Measurements from ENCODE around the gene UGT1A8.

DNA sequence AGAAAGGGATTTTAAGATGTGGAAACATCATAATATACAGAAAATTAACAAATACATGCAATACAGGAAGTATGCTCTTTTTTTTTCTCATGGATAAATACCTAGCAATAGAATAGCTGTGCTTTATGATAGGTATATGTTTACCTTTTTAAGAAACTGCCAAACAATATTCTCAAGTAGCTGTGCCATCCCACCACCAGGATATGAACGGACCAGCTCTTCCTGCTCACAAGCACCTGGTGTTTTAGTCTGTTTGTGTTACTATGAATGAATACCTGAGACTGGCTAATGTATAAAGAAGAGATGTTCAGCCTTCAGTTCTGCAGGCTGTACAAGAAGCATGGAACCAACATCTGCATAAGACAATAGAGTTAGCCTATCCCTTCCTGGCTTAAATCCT is 19.9 kb upstream of the UGT1A8 start:
- TF ChIP-seq, protein P1, sequence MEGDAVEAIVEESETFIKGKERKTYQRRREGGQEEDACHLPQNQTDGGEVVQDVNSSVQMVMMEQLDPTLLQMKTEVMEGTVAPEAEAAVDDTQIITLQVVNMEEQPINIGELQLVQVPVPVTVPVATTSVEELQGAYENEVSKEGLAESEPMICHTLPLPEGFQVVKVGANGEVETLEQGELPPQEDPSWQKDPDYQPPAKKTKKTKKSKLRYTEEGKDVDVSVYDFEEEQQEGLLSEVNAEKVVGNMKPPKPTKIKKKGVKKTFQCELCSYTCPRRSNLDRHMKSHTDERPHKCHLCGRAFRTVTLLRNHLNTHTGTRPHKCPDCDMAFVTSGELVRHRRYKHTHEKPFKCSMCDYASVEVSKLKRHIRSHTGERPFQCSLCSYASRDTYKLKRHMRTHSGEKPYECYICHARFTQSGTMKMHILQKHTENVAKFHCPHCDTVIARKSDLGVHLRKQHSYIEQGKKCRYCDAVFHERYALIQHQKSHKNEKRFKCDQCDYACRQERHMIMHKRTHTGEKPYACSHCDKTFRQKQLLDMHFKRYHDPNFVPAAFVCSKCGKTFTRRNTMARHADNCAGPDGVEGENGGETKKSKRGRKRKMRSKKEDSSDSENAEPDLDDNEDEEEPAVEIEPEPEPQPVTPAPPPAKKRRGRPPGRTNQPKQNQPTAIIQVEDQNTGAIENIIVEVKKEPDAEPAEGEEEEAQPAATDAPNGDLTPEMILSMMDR (conservative IDR thresholded peaks at IDR 0.05; ENCODE audit: low read depth in 2 of 2): no peak
- TF ChIP-seq CREB1 (CRISPR knock-in tag; IDR thresholded peaks at IDR 0.05; ENCODE audit: low read depth): no peak
- no peak for TF ChIP-seq POLR2AphosphoS5 (IDR thresholded peaks at IDR 0.05; ENCODE audit: low read depth)
- TF ChIP-seq, protein P2, sequence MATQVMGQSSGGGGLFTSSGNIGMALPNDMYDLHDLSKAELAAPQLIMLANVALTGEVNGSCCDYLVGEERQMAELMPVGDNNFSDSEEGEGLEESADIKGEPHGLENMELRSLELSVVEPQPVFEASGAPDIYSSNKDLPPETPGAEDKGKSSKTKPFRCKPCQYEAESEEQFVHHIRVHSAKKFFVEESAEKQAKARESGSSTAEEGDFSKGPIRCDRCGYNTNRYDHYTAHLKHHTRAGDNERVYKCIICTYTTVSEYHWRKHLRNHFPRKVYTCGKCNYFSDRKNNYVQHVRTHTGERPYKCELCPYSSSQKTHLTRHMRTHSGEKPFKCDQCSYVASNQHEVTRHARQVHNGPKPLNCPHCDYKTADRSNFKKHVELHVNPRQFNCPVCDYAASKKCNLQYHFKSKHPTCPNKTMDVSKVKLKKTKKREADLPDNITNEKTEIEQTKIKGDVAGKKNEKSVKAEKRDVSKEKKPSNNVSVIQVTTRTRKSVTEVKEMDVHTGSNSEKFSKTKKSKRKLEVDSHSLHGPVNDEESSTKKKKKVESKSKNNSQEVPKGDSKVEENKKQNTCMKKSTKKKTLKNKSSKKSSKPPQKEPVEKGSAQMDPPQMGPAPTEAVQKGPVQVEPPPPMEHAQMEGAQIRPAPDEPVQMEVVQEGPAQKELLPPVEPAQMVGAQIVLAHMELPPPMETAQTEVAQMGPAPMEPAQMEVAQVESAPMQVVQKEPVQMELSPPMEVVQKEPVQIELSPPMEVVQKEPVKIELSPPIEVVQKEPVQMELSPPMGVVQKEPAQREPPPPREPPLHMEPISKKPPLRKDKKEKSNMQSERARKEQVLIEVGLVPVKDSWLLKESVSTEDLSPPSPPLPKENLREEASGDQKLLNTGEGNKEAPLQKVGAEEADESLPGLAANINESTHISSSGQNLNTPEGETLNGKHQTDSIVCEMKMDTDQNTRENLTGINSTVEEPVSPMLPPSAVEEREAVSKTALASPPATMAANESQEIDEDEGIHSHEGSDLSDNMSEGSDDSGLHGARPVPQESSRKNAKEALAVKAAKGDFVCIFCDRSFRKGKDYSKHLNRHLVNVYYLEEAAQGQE (IDR thresholded peaks at IDR 0.05; ENCODE audit: unreplicated experiment): no peak
- no peak for TF ChIP-seq EZH2 (IDR thresholded peaks at IDR 0.05; ENCODE audit: low read depth, unreplicated experiment)
- no peak for TF ChIP-seq EZH2phosphoT487 (IDR thresholded peaks at IDR 0.05; ENCODE audit: unreplicated experiment)
- TF ChIP-seq JUNB (IDR thresholded peaks at IDR 0.05; ENCODE audit: unreplicated experiment): no peak
- no peak for TF ChIP-seq ZNF114 (CRISPR knock-in tag; IDR thresholded peaks at IDR 0.05)
- no peak for TF ChIP-seq ZNF331 (CRISPR knock-in tag; IDR thresholded peaks at IDR 0.05; ENCODE audit: low read depth)
- no peak for TF ChIP-seq ETS1 (IDR thresholded peaks at IDR 0.05)
- TF ChIP-seq STAT1 (IDR thresholded peaks at IDR 0.05; ENCODE audit: unreplicated experiment): no peak
- TF ChIP-seq, protein P3, sequence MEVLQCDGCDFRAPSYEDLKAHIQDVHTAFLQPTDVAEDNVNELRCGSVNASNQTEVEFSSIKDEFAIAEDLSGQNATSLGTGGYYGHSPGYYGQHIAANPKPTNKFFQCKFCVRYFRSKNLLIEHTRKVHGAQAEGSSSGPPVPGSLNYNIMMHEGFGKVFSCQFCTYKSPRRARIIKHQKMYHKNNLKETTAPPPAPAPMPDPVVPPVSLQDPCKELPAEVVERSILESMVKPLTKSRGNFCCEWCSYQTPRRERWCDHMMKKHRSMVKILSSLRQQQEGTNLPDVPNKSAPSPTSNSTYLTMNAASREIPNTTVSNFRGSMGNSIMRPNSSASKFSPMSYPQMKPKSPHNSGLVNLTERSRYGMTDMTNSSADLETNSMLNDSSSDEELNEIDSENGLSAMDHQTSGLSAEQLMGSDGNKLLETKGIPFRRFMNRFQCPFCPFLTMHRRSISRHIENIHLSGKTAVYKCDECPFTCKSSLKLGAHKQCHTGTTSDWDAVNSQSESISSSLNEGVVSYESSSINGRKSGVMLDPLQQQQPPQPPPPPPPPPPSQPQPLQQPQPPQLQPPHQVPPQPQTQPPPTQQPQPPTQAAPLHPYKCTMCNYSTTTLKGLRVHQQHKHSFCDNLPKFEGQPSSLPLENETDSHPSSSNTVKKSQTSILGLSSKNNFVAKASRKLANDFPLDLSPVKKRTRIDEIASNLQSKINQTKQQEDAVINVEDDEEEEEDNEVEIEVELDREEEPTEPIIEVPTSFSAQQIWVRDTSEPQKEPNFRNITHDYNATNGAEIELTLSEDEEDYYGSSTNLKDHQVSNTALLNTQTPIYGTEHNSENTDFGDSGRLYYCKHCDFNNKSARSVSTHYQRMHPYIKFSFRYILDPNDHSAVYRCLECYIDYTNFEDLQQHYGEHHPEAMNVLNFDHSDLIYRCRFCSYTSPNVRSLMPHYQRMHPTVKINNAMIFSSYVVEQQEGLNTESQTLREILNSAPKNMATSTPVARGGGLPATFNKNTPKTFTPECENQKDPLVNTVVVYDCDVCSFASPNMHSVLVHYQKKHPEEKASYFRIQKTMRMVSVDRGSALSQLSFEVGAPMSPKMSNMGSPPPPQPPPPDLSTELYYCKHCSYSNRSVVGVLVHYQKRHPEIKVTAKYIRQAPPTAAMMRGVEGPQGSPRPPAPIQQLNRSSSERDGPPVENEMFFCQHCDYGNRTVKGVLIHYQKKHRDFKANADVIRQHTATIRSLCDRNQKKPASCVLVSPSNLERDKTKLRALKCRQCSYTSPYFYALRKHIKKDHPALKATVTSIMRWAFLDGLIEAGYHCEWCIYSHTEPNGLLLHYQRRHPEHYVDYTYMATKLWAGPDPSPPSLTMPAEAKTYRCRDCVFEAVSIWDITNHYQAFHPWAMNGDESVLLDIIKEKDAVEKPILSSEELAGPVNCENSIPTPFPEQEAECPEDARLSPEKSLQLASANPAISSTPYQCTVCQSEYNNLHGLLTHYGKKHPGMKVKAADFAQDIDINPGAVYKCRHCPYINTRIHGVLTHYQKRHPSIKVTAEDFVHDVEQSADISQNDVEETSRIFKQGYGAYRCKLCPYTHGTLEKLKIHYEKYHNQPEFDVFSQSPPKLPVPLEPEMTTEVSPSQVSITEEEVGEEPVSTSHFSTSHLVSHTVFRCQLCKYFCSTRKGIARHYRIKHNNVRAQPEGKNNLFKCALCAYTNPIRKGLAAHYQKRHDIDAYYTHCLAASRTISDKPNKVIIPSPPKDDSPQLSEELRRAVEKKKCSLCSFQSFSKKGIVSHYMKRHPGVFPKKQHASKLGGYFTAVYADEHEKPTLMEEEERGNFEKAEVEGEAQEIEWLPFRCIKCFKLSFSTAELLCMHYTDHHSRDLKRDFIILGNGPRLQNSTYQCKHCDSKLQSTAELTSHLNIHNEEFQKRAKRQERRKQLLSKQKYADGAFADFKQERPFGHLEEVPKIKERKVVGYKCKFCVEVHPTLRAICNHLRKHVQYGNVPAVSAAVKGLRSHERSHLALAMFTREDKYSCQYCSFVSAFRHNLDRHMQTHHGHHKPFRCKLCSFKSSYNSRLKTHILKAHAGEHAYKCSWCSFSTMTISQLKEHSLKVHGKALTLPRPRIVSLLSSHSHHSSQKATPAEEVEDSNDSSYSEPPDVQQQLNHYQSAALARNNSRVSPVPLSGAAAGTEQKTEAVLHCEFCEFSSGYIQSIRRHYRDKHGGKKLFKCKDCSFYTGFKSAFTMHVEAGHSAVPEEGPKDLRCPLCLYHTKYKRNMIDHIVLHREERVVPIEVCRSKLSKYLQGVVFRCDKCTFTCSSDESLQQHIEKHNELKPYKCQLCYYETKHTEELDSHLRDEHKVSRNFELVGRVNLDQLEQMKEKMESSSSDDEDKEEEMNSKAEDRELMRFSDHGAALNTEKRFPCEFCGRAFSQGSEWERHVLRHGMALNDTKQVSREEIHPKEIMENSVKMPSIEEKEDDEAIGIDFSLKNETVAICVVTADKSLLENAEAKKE (CRISPR knock-in tag; IDR thresholded peaks at IDR 0.05): no peak
